Activated naive CD8-positive, alpha-beta T cell treated with anti-CD3 and anti-CD28 coated beads, Interleukin-2, amount 50 U/mL, for 16 hours (primary cell): Measurements from ENCODE around the gene OTOP1.
"Not testable (repeated sequence)": the region's sequence is repeated elsewhere in the genome, so short reads cannot be mapped to it uniquely, and the experiment has no call there.

ENCODE experiments used
- DNase-seq: peaks from one replicate; pipeline ENCODE4 v3.0.0-alpha.2; 2020; ENCODE audit warnings: low read depth, low spot score

The OTOP1 gene

DNA sequence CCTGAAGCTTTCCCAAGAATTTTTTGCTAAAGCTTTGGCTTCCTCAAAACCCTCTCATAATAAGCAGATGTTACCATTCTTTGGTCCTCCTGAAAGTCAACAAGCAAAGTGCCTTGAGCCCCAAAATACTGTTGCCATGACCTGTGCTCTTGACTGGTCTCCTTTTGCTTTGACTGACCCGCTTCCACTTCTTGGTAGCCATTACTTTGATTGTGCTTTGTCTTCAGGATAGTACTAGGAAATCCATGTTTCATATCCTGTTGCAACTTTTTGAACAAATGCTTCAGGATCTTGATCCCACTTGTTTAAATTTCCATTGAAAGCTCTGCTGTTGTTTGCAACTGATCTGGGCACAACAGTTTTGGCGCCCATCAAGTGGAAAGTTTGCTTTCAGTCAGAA, 6.9 kb upstream of the OTOP1 start:
- no peak for DNase-seq

DNA sequence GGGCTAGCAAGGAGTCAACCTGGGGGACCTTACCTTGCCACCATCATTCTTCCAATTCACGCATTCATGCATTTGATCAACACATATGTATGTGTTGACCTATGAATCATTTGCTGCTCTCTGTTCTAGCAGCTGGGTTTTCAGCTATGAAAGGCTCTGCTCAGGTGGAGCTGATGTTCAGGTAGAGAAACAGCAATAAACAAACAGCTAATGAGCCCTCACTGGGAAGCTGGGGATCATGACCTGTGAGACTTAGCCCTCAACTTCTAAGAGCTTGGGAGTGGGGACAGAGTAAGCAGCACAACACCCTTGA, 1.6 kb upstream of the OTOP1 start:
- no peak for DNase-seq

DNA sequence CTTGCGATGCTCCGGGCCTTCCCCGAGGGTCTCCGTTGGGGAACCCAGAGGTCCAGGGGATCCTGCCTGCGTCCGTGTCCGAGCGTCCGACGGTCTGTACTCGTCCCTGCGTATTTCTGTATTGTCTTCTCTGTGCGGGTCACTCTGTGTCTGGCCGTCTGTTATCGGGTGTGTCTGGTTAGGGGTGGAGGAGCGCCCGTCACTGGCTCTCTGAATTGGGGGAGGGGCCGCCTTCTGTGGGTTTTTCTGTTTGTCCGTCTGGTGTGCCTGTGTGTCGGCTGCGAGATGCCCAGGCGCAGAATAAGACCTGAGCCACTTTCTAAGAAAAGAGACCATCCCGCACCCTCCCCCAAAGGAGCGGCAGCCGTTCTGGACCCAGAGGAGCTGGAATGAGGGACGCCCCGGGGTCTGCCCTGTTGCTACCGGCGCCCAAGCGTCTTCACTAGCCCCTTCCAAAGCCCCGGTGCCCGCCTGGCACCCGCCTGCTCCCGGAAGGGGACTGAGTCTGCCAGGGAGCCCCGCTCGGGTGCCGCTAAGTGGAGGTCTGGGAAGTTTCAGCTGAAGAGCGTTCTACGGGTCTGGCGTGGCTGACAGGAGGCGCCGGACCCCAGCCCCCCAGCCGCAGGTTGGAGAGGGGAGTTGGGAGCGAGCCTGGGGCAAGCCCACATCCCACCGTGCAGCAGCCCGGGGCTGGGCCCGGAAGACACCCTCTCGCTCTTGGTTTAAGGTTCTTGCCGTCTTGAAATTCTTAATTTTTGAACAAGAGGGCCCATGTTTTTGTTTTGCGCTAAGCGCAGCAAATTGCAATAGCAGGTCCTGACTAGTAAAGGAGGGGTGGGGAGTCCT, 1.0 kb upstream of the OTOP1 start:
- no peak for DNase-seq

DNA sequence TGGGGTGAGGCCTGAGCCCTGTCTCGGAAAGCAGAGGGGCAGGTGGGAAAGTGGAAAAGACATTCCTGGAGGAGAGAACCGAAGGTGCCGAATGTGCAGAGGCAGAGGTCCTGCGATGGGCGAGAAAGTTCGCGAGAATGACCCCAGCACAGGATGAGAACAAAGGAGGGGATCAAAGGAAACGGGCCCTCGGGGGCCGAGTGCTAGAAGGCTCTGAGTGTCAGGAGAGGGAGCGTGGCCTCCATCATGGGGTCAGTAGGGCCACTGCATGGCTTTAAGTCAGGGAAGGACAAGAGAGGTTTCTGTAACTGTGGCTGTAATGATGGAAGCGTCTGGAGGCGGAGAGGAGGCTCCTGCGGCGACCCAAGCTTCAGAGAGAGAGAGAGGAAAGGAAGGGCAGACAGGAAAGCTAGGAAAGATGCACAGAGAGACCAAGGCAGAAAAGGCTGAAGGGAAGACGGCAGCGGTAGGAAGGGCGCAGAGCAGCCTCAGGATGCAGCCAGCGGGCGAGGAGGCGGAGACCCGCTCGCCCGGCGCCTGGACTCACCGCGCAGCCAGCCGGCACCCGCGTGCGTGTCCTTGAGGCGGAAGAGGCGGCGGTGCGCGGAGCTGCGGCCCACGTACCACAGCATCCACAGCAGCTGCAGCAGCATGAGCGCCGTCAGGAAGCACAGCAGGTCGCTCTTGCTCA, 669 bp downstream of the OTOP1 start:
- no peak for DNase-seq

DNA sequence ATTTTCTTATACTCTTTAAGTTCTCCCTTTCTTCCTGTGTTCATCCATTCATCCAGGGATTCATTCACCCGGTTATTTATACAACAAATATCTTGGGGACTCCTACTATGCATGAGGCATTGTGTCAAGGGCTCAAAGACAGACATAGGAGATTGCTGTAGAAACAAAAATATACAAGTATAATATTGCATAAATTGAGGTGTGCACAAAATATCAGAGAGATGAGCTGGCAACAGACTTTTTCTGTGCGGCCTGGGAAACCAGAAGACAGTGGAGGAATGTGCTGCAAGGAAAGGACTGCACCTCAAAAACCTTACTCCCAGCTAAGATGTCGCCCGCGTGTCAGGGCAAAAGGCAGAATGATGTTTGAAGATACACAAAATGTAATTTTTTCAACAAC, 9.6 kb downstream of the OTOP1 start:
- DNase-seq = no peak

DNA sequence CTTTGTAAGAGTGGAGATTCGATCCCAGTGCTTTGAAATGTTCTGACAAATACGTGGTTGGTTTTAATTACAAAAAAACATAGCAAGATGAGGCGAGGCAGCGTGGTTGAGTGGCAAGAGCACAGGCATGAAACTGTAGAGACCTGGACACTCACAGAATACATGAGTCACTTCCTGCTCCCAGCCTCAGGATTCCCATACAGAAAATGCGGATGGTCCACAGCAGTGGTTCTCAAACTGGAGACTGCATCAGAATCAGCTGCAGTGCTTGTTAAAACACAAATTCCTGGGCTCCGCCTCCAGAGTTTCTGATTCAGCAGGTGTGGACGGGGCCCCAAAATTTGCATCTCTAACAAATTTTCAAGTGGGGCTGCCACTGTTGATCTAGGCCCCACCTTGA, 10.1 kb downstream of the OTOP1 start:
- no peak for DNase-seq

DNA sequence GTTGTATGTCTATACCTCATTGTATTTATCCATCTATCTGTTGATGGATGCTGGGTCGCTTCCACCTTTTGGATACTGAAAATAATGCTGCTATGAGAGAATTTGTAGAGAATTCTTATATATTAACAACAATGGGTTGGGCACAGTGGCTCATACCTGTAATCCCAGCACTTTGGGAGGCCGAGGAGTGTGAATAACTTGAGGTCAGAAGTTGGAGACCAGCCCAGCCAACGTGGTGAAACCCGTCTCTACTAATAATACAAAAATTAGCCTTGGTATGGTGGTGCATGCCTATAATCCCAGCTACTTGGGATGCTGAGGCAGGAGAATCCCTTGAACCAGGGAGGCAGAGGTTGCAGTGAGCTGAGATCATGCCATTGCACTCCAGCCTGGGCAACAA, 13.1 kb downstream of the OTOP1 start:
- not testable (repeated sequence) for DNase-seq

DNA sequence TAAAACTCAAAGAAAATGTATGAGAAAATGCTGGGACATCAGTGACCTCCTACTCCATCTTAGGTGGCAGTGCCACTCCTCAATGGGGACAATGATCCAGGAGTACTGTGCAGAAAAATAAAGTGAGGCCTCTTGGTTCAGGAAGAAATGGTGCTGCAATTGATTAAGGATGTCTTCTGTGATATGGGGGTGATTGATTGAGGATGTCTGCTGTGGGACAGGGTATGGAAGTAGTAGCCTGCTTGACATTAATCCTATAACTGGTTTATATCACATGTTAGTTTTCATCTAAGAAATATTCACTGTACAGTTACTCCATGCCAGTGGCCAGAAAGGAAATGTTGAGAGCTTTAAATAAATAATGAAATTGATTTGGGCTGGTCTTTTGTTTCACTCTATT, 20.5 kb downstream of the OTOP1 start:
- DNase-seq = no peak

DNA sequence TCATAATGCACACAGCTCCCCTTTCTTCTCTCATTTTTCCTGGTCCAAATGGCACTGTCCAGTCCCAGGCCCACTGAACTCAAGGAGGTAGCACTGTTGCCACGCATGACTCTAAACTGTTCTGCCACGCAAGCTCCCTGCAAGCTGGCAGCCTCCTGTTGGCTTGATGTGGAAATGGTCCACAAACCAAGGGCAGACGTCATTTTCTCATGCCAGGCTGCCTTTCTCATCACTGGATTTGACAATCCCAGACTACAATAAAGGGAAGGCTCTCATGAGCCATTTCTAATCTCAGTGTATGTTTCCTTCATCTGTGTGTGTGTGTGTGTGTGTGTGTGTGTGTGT, 22.4 kb downstream of the OTOP1 start:
- no peak for DNase-seq

DNA sequence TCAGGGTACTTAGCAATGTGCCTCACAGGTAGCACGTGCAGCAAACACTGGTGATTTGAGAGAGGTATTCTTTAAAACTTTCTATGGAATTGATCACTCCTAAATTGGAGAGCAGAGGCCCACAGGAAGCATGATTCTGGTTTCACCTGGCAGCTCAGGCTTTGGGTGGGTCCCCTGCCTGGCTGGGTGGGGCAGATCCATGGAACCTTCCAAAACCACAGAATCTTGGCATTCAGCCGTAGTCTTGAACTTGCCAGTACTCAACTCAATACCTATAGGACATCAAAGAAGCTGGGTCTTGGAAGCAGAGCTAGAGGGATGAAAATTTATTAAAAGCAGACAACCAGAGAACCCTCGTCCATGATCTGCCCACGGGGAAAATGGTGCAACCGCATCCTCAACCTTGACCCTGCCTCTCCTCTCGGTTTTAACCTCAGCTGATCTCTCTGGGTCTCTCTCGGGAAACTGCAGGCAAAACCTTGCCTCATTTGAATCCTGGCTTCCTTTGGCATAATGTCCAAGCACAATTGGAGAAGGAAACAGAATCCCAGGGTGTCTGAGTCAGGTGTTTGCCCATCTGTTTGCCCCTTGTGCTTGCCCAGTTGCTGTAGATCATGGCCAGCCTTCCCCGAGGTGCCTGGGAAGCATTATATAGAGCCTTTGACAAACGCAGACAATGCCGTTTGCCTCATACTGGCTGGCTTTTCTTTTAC, 22.9 kb downstream of the OTOP1 start:
- no peak for DNase-seq

DNA sequence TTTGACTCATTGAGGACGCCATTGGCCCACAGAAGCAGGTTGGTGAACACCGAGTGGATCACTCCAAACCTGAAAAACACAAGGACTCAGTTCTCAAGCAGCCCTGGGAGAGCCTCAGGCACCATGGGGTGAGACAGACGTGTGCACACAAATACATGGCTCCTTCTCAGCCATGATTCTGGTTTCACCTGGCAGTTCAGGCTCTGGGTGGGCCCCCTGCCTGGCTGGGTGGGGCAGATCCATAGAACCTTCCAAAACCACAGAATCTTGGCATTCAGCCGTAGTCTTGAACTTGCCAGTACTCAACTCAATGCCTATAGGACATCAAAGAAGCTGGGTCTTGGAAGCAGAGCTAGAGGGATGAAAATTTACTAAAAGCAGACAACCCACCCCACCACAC, 24.2 kb downstream of the OTOP1 start:
- no peak for DNase-seq

DNA sequence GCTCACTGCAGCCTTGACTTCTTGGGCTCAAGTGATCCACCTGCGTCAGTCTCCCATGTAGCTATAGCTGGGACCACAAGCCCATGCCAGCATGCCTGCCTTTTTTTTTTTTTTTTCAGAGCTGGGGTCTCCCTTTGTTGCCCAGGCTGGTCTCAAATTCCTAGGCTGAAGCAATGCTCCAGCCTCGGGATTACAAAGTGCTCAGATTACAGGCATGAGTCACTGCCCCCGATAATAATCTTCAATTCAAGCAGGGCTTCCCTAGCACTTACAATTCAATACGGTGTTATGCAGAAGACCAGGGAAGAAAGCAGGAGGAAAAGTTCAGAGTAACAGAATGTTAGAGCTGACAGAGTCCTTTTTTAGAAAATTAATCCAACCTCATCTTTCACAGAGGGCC, 26.1 kb downstream of the OTOP1 start:
- no peak for DNase-seq

DNA sequence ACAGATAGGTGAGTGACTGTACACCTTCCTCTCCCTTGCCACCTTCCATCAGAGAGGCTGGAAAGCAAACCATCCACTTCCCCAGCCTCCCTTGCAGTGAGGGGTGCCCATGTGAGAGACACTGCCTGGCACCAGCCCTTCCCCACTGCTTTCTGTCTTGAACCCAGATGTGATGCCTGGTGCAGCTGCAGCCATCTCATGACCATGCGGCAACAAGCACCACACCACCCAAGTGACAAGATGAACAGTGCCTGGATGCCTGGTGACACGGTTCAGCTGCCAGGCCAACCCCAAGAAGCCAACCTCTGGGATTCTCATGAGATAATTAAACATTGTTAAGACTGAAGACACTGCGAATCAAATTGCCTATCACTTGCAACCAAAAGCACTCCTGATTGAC, 31.4 kb downstream of the OTOP1 start:
- DNase-seq = no peak

DNA sequence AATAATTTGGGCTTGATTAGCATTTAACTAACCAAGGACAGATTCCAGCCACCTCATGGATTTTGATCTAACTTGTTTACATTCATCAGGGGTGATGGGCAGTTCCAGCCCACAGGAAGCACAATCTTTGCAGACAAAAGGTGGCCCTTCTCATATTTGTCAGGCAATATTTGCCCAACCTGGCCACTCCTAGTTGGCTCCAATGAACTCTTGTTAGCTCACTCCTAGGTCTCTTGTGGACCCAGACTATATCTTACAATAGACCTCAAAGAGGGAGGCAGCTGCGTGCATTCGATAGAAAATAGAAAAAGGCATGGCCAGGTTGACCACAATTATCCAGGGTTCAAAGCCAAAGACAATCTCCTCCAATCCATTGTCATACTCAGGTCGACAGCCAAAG, 38.2 kb downstream of the OTOP1 start:
- DNase-seq = not testable (repeated sequence)

DNA sequence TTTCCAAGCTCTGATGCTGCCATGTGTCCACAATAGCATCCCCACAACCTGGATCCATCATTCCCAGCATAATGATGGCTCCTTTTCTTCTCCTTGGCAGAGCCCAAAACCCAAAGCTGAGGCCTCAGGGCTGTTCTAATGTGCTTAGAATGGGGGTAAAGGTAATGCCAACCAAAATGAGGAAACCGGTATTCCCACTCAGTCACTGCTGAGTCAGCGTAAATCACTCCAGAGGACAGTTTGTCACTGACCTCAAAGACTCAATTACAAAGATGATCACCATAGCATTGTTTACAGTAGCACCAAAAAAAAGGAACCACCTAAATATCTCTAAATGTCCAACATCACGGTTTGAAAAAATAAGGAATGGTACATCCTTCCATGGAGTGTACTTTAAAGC, 41.2 kb downstream of the OTOP1 start:
- DNase-seq = no peak

DNA sequence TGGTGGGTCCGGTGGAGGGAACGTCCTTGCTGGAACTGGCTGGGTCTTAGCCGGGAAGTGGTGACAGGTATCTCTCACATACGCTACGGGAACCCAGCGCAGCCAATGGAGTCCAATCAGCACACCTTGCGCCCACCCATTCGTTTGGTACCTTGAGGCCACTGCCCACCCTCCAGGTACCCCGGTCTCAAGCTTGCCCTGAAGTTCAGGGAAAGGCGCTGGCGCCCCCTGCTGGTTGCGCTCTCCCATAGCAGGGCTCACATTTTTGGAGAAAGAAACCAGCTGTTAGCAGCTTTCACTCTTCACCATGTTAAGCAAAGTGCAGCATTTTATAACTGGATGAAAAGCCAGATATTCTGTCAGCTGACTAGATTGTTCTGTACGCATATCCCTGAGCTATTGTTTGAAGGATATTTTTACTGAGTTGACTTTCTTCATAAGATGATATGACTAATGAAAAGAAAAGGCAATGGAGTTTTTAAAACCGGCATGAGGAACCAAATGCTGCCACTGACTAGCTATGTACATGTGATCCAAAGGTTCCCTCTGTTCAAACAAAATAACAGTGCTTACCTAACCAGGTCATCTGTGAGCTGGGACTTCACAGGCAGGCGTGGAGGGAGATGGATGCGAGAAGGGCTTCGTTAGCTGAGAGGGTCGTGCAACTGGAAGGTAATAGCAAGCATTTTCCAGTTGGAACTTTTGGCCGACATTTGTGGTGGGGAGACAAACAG, 43.7 kb downstream of the OTOP1 start:
- no peak for DNase-seq

DNA sequence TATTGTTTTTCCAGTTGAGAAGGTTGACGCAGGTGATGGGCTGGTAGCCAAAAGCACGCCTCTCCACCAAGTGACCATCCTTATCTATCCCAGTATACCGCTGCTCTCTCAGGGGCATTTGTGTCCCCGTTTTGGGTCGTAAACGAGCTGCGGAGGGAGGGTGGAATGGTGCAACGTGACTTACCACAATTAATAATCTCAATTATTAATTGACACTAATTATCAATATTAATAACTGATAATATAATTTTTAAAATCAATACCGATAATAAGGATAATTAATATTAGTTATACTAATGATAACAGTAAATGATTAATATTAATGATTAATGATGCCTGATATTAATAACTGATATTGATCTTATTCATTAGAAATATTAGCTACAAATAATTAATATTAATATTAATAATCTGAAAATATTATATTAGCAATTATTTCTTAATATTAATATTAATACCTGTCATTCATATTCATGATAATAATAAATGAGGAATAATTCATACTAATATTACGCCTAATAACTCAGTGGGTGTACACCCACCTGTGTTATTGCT, 56.1 kb downstream of the OTOP1 start:
- DNase-seq = no peak

DNA sequence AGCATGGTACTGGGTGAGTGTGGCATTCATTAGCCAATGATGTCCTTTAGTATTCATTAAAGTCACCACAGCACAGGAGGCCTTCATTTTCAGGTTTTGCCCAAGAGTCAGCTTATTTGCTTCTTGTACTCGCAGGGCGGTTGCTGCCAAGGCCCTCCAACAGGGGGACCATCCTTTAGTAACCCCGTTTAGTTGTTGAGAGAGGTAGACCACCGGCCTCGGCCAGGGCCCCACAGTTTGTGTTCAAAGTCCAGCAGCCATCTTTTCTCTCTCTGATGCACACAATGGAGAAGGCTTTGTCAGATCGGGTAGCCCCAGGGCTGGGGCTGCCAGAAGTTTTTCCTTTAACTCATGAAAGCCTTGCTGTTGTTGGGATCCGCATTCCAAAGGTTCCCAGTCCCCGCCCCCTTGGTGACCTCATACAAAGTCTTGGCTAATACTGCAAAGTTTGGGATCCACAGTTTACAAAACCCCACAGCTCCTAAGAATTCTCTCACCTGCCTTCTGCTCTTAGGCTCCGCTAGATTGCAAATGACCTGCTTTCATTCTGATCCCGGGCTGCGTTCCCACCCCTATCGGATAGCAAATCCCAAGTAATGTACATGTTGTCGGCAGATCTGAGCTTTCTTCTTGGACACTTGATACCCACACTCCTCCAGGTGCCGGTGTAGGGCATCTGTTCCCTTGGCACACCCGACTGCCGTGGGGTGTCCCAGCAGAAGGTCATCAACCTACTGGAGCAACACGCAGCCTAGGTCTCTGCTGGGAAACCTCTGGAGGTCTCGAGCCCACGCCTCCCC, 58.5 kb downstream of the OTOP1 start:
- DNase-seq = not testable (repeated sequence)

DNA sequence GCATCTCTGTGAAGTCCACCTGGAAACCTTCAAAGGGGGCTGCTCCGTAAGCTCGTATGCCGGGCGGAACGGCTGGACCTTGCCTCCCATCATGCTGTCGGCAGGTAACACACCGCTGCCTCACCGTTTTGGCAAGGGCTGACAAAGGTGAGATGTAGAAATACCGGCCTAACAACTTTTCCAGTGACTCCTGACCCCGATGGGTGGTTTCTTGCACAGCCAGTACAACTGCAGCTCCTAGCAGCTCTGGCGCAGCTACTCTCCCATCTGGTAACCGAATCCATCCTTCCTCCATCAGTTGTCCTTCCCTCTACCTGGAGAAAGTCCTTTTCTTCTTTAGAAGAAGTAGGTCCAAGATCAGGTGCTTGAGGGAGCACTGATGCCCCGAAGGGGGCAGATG, 59.7 kb downstream of the OTOP1 start:
- DNase-seq = not testable (repeated sequence)

DNA sequence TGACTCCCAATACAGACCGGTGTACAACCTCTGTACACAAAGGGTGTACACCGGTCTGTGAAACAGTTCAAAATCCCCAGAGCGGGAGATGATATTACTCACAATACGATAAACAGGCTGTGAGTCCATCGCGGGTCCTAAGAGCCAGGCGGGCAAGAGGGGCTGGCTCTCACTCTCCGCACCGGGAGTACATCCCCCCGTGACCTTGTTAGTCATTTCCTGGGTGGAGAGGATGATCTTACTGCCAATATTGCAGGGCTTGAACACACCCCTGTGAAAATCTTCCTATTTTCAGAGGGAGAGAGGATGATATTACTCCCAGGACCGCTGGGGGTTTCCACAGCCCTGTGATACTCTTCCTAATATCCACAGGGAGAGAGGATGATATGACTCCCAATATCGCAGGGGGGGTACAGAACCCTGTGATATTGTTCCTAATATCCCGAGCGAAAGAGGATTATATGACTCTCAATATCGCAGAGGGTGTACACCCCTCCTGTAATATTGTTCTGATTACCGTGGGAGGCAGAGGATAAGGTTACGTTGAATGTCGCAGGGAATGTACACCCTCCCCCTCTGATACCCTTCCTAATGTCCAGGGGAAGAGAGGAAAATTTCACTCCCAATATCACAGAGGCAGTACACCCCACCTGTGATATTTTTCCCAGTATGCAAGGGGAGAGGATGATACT, 60.9 kb downstream of the OTOP1 start:
- not testable (repeated sequence) for DNase-seq
